ENCODE results near the gene GCC1.
A peak's percentile ranks its signal among the peaks of the same experiment; 100 is the strongest.

GCC1 gene

DNA sequence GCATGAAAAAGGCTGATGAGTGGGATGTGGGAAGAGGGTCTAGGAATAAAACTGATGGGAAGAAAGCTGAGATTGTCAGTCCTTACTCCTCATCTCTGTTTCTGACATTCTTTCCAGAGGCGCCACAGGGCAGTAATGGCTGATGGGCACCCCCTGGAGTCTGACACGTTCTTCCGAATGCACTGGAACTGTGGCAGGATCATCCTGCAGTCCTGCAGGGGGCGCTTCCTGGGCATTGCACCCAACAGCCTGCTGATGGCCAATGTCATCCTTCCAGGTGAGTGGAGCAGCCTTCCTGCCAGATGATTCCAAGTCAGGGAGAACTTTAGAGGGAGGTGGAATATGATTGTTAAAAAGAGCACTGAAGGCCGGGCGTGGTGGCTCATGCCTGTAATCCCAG, 12.9 kb upstream of the GCC1 start:
- Mint-ChIP-seq H3K27ac (no peak overlapping the region), H3K4me3 (no peak overlapping the region), H3K4me1 (peaks cover 7% of the 10 kb centered on the region), H3K36me3 (no peaks in the 10 kb centered on the region), H3K9me3 (no peaks in the 10 kb centered on the region)
- ATAC-seq, result no peak
- no peak for DNase-seq (ENCODE audit: low spot score in 2 of 2)

DNA sequence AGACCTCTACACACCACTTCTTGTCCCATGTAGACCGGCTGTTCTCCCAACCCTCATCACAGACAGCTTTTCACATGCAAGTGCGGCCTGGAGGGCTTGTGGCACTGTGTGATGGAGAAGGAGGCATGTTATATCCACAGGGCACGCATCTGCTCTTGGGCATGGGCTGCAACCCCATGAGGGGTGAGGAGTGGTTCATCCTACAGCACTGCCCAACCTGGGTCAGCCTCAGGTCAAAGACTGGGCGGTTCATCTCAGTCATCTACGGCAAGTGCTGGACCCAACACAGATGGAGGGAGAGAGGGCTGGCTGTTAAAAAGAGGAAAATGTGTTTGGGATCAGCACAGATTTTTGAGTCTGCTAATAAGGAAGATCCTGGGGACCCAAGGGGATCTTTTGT, 10.3 kb upstream of the GCC1 start:
- ATAC-seq (peak; percentile 17), DNase-seq (ENCODE audit: low spot score in 2 of 2) (no peak)
- Mint-ChIP-seq H3K27ac (no peak overlapping the region), H3K4me3 (no peak overlapping the region), H3K36me3 (peaks cover 21% of the 10 kb centered on the region), H3K4me1 (peaks cover 16% of the 10 kb centered on the region), H3K9me3 (no peaks in the 10 kb centered on the region)

DNA sequence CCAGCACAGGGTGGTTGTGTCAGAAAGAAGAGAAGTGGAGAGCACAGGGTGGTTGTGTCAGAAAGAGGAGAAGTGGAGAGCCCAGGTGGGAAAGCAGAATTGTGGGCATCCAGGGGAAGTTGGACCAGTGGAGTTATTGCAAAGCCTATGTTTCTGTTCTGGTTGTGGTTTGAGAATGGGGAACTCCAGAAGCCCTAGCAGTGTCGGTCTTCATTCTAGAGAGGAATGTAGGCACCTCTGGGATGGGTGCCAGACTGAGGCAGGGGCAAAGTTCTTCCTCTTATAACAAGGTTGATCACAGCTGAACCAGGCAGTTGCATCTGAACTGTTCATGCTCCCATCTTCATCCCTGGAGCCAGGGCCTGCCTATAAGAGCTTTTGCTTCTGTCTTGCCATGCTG, 9.1 kb upstream of the GCC1 start:
- H3K4me3 Mint-ChIP-seq, result no peak overlapping the region
- DNase-seq (ENCODE audit: low spot score in 2 of 2), result no peak
- no peak for ATAC-seq
- peak overlapping the region; percentile 41 for H3K27ac Mint-ChIP-seq
- peaks cover 33% of the 10 kb centered on the region for H3K36me3 Mint-ChIP-seq
- peaks cover 23% of the 10 kb centered on the region for H3K4me1 Mint-ChIP-seq
- no peaks in the 10 kb centered on the region for H3K9me3 Mint-ChIP-seq

DNA sequence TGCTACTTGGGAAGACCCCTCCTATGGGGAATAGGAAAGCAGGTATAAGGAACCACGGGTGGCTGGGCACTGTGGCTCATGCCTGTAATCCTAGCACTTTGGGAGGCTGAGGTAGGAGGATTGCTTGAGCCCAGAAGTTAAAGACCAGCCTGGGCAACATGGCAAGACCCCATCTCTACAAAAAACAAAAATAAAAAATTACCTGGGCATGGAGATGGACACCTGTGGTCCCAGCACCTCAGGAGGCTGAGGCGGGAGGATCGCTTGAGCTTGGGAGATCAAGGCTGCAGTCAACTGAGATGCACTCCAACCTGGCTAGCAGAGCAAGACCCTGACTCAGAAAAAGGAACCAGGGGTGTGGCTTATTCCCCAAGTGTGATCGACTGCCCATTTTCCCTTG, 7.2 kb upstream of the GCC1 start:
- no peak for ATAC-seq
- peaks cover 31% of the 10 kb centered on the region for H3K4me1 Mint-ChIP-seq
- H3K36me3 Mint-ChIP-seq, result peaks cover 39% of the 10 kb centered on the region
- H3K9me3 Mint-ChIP-seq, result no peaks in the 10 kb centered on the region
- no peak for DNase-seq (ENCODE audit: low spot score in 2 of 2)
- H3K4me3 Mint-ChIP-seq, result no peak overlapping the region
- no peak overlapping the region for H3K27ac Mint-ChIP-seq

DNA sequence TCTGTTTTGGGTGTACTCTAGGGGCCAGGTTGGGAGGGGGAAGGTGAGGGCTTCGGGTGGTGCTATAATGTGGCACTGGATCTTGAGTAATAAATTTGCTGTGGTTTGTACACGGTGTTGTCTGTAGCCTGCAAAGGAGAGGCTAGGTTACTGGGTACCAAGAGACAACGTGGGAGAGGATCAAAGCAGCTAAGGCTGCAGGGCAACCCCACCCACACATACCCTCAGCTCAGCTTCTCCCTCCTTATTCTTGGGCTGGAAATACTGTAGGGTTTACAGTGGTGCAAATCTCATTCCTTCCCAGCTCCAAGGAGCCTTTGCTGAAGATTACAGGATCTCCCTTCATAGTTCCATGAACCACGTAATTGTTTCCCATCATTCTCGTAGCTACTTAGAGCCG, 6.2 kb upstream of the GCC1 start:
- peaks cover 39% of the 10 kb centered on the region for H3K36me3 Mint-ChIP-seq
- peak overlapping the region; percentile 56 for H3K27ac Mint-ChIP-seq
- DNase-seq (ENCODE audit: low spot score in 2 of 2) (no peak), ATAC-seq (no peak)
- no peaks in the 10 kb centered on the region for H3K9me3 Mint-ChIP-seq
- peaks cover 32% of the 10 kb centered on the region for H3K4me1 Mint-ChIP-seq
- no peak overlapping the region for H3K4me3 Mint-ChIP-seq

DNA sequence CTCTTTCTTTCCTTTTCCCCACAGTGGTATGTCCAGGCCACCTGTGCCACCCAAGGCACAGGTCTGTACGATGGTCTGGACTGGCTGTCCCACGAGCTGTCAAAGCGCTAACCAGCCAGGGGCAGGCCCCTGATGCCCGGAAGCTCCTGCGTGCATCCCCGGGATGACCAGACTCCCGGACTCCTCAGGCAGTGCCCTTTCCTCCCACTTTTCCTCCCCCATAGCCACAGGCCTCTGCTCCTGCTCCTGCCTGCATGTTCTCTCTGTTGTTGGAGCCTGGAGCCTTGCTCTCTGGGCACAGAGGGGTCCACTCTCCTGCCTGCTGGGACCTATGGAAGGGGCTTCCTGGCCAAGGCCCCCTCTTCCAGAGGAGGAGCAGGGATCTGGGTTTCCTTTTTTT, 5.8 kb upstream of the GCC1 start:
- no peak for ATAC-seq

DNA sequence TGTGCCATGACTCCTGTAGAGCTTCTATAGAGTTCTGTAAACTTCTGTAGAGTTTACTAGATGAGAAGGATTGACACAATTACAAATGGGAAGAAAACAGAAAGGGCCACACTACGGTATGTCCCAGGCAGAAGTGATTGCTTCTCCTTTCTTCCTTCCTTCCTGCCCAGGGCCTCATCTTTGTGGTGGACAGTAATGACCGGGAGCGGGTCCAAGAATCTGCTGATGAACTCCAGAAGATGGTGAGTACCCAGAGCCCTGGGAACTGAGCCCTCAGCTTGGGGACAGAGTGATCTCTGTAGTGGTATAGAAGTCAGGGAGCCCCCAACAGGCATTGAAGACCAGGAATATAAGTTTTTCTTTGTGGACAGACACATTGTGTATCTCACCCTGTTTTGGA, 4.5 kb upstream of the GCC1 start:
- Mint-ChIP-seq H3K36me3 (peaks cover 39% of the 10 kb centered on the region), H3K4me3 (peak overlapping the region; percentile 88), H3K27ac (peak overlapping the region; percentile 93), H3K4me1 (peaks cover 47% of the 10 kb centered on the region), H3K9me3 (no peaks in the 10 kb centered on the region)
- ATAC-seq (no peak), DNase-seq (ENCODE audit: low spot score in 2 of 2) (no peak)

More for the DNA sequence above, 5.8 kb upstream of the GCC1 start:
- Mint-ChIP-seq H3K36me3 (peaks cover 39% of the 10 kb centered on the region), H3K4me1 (peaks cover 36% of the 10 kb centered on the region), H3K27ac (peak overlapping the region; percentile 56), H3K4me3 (peak overlapping the region; percentile 11), H3K9me3 (no peaks in the 10 kb centered on the region)
- no peak for DNase-seq (ENCODE audit: low spot score in 2 of 2)

DNA sequence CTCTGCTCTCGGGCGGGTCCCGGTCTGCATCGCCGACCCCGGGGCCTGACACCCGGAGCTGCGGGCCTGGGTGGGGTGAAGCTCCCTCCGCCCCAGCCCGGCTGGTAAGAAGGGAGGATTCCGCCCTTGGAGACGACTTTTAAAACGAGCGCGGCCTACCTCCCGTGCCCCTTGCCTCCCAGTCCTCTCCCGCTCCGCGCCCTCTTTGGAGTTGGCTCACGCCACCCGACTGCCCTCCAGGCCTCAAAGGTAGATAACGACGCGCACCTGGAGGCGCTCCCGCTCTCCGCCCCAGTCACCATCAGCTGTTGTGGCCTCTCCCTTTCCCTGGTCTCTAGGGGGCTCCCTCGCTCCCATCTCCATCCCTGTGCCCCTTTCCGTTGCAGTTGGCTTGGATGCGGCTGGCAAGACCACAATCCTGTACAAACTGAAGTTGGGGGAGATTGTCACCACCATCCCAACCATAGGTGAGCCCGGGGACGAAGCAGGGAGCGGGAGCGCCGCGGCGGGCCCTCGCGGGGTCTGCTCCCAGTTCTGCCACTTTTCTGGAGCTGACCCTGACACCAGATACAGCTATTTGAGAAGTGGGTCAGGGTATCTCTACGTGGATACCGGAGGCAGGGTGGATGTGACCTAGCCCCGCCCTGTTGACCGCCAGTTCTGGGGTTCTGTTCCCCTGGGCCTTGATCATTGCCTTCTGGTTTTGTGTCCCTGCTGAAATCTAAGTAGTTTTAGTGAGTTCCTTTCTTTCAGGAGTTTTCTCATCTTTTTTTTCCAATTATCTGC, 3.5 kb upstream of the GCC1 start:
- H3K4me1 Mint-ChIP-seq, result peaks cover 50% of the 10 kb centered on the region
- peak overlapping the region; percentile 93 for H3K27ac Mint-ChIP-seq
- peak overlapping the region; percentile 88 for H3K4me3 Mint-ChIP-seq
- ATAC-seq, result peak; percentile 3
- H3K9me3 Mint-ChIP-seq, result no peaks in the 10 kb centered on the region
- H3K36me3 Mint-ChIP-seq, result peaks cover 39% of the 10 kb centered on the region
- no peak for DNase-seq (ENCODE audit: low spot score in 2 of 2)

DNA sequence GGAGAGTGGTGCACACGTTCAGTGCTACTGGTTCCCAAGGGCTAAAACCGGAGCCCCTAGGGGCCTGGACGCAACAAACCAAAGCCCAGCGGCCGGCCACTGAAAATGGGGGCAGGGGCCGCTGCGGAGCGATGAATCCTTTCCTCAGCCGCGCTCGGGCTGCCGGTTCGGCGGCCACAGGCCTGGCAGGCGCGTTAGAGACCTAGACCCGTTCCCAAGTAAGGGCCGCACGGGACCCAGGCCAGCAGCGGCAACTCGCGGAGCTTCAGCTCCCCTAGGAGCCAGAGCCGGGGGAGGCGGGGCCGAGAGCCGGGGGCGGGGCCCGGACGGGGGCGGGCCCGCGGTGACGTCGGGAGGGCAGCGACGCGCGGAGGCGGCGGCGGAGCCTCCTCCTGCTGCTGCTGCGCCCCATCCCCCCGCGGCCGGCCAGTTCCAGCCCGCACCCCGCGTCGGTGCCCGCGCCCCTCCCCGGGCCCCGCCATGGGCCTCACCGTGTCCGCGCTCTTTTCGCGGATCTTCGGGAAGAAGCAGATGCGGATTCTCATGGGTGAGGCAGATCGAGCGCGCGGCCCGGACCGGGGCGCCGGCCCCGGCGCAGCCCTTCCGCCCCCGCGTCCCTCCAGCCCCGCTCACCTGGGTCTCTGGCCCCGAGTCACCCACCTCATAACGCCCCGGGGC, 2.8 kb upstream of the GCC1 start, which contains the start of gene ARF5:
ARF5 (plus strand) TSS at position 393 of the 678 bp plus-strand sequence; CDS start at position 481, 88 bp downstream.
- ATAC-seq (peak; percentile 87), DNase-seq (ENCODE audit: low spot score in 2 of 2) (peak; percentile 88 to 89)
- Mint-ChIP-seq H3K9me3 (no peaks in the 10 kb centered on the region), H3K27ac (peak within 1 kb of the TSS; percentile 93), H3K4me1 (peaks cover 57% of the 10 kb centered on the region), H3K4me3 (peak within 1 kb of the TSS; percentile 88), H3K36me3 (peaks cover 46% of the 10 kb centered on the region)

DNA sequence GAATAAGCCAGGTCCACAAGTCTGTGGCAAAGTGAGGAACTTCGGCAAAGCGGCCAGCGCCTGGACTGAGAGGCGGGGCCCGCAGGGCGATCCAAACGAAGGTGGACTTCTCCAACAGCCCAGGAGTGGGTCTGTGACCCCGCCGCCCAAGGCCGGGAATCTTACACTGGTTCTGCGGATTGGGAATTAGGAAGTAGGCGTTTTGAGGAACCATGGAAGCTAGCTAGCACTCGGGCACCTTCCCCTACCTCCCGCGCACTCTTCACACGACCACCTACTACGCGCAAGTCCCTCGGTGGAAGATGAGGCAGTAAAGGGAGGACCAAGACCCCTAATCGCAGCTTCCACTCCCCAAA, 2.2 kb upstream of the GCC1 start:
- DNase-seq (ENCODE audit: low spot score in 2 of 2) (no peak), ATAC-seq (no peak)
- H3K36me3 Mint-ChIP-seq, result peaks cover 49% of the 10 kb centered on the region
- peak overlapping the region; percentile 88 for H3K4me3 Mint-ChIP-seq
- peaks cover 63% of the 10 kb centered on the region for H3K4me1 Mint-ChIP-seq
- no peak overlapping the region for H3K27ac Mint-ChIP-seq
- no peaks in the 10 kb centered on the region for H3K9me3 Mint-ChIP-seq

DNA sequence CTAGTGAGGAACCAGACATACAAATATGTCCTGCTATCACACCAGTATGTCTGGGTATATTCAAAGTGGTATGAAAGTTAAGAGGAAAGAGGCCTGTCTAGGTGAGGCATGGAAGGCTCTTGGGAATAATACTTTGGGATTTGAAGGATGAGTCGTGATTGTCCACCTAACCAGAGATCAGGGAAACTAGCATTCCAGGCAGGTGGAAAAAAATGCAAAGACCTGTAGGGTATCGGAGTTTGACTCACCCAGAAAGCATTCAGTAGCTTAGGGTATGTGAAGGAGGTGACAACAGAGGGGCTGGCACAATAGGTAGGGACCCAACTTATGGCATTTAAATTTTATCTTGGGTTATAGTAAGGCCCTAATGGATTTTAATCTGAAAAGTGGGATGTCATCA, 950 bp upstream of the GCC1 start:
- no peak overlapping the region for H3K27ac Mint-ChIP-seq
- peaks cover 73% of the 10 kb centered on the region for H3K4me1 Mint-ChIP-seq
- DNase-seq (ENCODE audit: low spot score in 2 of 2) (no peak), ATAC-seq (no peak)
- peak overlapping the region; percentile 88 for H3K4me3 Mint-ChIP-seq
- peaks cover 49% of the 10 kb centered on the region for H3K36me3 Mint-ChIP-seq
- no peaks in the 10 kb centered on the region for H3K9me3 Mint-ChIP-seq

DNA sequence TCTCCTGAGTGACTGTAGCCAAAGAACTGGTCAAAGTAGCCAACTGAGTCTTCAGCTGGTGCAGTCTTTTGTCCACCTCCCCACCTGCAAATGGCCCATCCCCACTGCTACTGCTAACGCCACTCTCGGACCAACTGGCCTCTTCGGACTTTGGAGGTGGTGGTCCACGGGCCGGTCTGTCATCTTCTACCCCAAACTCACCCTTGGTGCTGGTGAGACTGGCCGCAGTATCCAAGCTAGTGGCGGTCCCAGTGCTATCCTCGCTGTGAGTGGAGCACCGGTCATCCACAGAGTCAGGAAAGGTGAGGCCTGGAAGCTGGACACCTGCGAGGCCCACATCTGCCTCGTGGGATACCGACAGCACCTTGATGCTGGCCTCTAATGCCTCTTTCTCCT, 750 bp downstream of the GCC1 start:
- no peak for ATAC-seq
- peaks cover 43% of the 10 kb centered on the region for H3K36me3 Mint-ChIP-seq
- no peak for DNase-seq (ENCODE audit: low spot score in 2 of 2)
- no peaks in the 10 kb centered on the region for H3K9me3 Mint-ChIP-seq
- H3K4me3 Mint-ChIP-seq, result peak overlapping the region; percentile 88
- peaks cover 72% of the 10 kb centered on the region for H3K4me1 Mint-ChIP-seq
- H3K27ac Mint-ChIP-seq, result peak overlapping the region; percentile 93

DNA sequence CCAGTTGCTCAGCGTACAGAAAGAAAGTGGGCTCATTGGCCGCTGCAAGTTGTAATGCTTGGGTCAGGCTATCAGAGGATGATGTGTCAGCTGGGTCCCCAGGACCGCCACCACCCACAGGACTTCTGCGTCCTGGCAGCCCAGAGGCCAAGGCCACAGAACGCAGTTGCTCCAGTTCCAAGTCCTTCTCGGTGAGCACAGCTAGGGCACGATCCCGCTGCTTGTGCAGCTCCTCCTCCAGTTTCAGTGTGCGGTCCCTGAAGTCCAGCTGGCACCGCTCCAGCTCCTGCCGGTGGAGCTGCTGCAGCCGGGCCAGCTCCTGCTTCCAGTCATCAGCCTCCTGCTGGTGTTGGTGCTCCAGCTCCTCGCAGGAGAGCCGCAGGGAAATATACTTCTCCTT, 3.0 kb downstream of the GCC1 start:
- Mint-ChIP-seq H3K4me3 (no peak overlapping the region), H3K9me3 (no peaks in the 10 kb centered on the region), H3K4me1 (peaks cover 67% of the 10 kb centered on the region), H3K36me3 (peaks cover 42% of the 10 kb centered on the region), H3K27ac (peak overlapping the region; percentile 93)
- DNase-seq (ENCODE audit: low spot score in 2 of 2) (no peak), ATAC-seq (no peak)

DNA sequence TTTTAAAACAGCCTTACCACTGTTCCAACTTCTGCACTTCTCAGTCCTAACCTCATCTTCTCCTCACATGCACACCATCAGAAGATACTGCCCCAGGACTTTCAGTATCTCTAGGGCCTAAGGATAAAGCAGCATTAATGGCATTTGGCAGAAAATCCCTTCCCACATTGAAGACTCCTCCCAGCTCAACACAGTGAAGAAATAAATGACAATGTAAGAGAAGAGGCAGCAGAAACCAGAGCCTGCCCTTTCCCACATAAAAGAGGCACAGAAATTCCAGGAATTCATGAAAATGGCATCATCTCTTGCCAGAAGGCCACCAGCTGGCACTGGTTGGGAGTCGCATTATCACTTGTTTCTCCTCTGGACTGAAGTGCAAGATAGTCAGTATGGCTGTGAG, 3.7 kb downstream of the GCC1 start:
- Mint-ChIP-seq H3K4me1 (peaks cover 67% of the 10 kb centered on the region), H3K4me3 (no peak overlapping the region), H3K27ac (peak overlapping the region; percentile 93), H3K36me3 (peaks cover 44% of the 10 kb centered on the region), H3K9me3 (no peaks in the 10 kb centered on the region)
- no peak for DNase-seq (ENCODE audit: low spot score in 2 of 2)
- no peak for ATAC-seq

DNA sequence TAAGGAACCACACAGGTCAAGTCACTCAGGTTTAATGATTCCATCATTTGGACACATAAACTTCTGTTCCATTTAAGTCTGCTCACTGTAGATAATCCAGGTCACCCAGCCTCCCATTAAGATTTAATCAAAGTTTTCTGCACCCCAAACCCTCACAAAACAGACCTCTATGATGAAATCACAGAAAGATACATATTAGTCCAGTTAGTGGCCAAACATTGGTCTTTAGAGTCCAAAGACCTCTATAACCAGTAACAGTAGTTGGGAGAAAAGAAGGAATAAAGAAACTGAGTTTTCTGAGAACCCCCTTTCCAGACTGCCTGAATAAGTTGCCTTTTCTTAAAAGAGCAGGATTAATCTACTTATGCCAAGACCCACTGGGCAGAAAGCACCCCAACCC, 4.8 kb downstream of the GCC1 start:
- H3K9me3 Mint-ChIP-seq, result no peaks in the 10 kb centered on the region
- H3K27ac Mint-ChIP-seq, result no peak overlapping the region
- H3K4me3 Mint-ChIP-seq, result no peak overlapping the region
- ATAC-seq, result no peak
- DNase-seq (ENCODE audit: low spot score in 2 of 2), result no peak
- peaks cover 57% of the 10 kb centered on the region for H3K4me1 Mint-ChIP-seq
- peaks cover 48% of the 10 kb centered on the region for H3K36me3 Mint-ChIP-seq

DNA sequence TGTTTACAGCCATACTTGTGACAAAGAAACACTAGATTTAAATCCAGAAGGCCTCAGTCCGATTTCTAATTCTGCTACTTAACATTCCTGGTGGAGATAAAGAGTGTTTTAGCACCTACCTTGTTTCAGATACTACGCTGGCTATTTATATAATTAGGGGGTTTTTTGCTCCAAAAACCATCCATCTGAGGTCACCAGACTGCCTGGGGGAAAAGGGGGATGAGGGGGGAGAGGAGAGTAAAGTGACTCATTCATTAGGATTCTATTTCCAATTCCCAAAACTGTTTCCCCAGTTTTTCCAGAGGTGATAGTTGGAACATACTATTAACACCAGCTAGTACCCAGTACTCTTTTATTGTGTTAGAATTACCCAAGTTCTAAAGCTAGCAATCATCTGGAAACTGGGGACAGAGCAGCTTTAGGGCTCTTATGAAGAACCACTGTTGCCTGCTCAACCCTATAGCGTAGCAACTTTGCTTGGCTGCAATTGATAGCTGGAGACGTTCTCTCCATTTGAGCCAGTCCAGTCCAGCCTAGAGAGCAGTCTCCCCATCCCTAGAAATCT, 6.6 kb downstream of the GCC1 start:
- Mint-ChIP-seq H3K9me3 (no peaks in the 10 kb centered on the region), H3K27ac (no peak overlapping the region), H3K4me1 (peaks cover 46% of the 10 kb centered on the region), H3K4me3 (no peak overlapping the region), H3K36me3 (peaks cover 53% of the 10 kb centered on the region)
- no peak for ATAC-seq
- no peak for DNase-seq (ENCODE audit: low spot score in 2 of 2)
